GM18907 (cell line): ENCODE data around the gene PTGER1.
A peak's percentile ranks its signal among the peaks of the same experiment; 100 is the strongest.

Experiments
- ATAC-seq: cut with Tn5 transposase; IDR thresholded peaks from one replicate; pipeline ENCODE4 v1.9.1; 2021; ENCODE audit warnings: mild to moderate bottlenecking, moderate library complexity; ENCODE audit not compliant: unreplicated experiment

PTGER1 gene

GRCh38 chr19:14503285-14503684 is 28.1 kb upstream of the PTGER1 start:
- ATAC-seq, result no peak

DNA sequence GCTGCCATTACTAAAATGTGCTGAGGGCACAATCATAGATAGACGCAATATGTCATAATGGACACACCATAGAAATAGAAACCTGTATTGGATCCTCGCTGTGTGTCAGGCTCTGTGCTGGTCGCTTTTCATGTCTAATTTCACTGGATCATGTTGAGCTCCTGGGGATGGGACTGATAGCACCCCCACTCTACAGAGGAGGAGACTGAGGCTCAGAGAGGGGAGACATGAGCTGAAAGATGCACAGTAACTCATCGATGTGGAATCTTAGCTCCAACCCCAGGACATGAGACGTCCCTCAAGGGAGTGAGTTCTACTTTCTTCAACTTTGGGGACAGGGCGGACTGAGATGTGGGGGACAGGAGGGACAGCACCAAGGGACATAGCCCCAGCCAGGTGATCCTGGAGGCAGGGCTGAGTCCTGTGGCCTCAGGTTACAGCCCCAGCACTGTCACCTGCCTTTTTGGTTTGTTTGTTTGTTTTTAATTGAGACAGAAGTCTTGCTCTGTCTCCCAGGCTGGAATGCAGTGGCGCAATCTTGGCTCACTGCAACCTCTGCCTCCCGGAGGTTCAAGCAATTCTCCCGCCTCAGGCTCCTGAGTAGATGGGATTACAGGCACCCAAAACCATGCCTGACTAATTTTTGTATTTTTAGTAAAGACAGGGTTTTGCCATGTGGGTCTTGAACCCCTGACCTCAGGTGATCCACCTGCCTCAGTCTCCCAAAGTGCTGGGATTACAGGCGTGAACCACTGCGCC is 27.4 kb upstream of the PTGER1 start:
- ATAC-seq, result no peak

DNA sequence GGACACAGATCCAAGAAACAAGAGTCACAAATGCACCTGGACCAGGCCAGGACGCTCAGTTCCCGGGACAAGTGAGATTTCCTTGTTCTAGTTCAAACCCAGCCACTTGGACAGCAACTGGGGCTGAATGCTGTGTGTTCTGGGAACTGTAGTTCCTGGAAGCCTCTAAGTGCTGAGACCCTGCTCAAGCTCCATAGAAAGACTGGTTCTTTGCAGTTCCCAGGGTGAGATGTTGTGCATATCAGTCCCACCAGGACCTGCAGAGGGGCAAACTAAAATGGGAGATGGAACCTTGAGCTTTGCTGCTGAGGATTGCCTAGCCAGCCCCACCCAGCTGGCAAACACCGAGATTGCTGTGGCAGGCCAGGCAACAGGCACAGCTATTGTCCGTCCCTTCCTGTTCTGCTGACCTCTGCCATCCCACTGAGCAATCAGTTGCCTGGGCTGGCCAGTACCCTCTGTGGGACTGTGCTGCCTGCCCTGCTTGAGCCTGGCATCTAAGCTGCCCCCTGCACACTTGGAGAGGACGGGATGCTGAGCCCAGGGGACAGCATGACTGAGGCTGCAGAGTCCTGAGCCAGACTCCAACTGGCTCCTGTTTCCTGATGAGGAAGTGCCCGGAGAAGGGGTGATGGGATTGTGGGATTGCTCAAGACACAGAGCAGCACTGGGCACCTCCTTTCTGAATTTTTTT is 22.2 kb upstream of the PTGER1 start:
- no peak for ATAC-seq

- ATAC-seq, result no peak
These were observed 21.7 kb upstream of the PTGER1 start for GRCh38 chr19:14496834-14497227.

DNA sequence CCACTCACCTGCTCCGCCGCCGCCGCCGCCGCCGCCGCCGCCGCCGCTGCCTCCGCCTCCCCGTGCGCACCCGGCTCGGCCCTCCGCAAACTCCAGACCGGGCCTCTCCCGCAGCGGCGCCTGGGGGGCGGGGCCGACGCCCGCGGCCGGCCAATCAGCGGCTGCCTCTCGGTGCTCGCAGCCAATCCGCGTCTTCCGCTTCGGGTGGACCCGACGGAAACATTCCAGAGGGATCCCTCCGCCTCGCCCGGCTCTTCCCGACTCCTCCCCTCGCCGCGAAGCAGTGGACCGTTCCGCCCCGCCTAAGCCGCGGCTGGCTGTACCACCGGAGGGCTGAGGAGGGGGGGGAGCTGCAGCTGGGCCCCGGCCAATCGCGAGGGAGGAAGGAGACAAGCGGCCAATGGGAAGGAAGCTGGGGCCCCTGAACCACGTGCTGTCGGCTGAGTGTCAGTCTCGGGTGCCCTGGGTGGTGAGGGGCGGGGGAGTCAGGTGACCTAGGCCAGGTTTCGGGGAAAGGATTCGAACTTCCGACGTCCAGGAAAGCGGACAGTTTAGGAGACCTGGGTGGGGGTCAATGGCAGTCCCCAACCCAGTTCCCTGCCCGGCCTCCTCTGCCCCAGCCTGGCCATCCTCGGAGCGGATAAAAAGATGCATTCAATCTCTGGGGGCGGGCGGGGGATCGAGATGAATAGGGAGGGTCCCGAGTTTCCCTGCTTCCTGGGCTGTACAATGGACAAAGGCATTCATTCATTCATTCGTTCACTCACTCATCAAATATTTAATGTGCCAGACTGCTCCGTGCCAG is 21.1 kb upstream of the PTGER1 start, which contains the start of gene GIPC1:
GIPC1 (minus strand) TSS at position 99 of the 805 bp plus-strand sequence. CDS start 13,151 bp downstream, outside the sequence.
- ATAC-seq, result peak; percentile 72

DNA sequence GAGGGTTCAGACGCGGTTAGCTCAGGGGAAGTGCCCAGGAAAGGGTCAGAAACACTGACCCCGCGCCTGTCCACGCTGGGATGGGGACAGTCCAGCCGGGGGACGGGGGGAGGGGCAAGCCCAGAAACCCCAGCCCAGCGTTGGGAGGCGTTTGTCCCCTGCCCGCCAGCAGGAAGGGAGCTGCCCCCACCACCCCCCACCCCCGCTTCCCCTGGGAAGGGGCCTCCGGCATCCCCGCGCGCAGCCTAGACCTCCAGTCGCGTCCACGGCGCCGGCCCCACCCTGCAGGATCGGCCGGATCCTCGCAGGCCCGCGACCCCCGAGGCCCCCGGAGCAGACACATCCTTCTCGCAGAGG is 20.5 kb upstream of the PTGER1 start:
- no peak for ATAC-seq

DNA sequence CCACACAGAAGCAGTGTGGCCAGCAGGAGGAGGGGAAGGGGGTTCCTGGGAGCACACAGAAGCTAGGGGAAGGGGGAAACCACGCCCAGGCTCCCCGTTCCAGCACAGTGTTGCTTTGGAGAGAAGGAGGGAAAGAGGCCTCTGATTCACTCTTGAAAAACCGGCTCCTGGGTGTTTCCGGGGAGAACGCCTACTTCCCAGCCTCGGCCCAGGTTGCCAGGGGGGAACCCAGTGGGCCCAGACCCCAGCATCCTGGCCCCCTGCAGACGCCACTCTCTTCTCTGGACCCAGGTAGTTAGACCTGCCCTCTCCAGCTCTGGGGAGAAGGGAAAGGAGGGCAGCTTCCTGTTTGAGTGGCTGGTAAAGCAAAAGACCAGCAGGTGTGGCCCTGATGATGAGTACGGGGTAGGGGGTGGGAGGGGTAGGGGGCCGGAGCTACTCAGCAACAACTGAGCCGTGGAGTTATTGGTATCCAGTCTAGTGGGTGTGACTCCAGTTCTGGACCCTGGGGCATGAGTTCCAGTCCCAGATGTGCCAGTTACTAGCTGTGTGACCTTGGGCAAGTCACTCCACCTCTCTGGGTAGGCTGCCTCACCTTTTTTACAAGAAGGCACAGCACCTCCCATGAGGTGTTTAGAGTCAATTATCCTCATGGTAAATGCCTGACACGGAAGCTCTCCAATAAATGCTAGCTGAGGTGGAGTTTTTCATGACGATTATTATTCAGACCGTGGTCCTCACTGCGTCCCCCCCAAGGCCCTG is 19.9 kb upstream of the PTGER1 start:
- ATAC-seq, result no peak

DNA sequence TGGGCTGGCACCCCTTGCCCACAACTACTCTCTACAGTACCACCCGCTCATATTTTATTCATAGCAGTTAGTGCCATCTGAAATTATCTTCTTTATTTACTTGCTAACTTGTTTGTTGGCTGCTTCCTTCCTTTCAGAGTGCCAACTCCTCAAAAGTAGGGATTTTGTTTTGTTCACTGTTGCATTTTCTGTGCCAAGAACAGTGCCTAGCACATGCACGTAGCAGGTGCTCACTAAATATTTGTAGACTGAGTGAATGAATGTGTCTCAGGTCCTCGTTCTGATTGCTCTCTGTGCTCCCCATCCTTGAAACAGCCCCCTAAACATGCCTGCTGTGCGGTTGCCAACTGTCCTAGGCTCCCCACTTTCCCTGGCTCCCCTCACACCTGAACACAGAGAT is 19.3 kb upstream of the PTGER1 start:
- no peak for ATAC-seq

- ATAC-seq, result no peak
These were observed 17.7 kb upstream of the PTGER1 start for GRCh38 chr19:14492756-14493337.

- ATAC-seq, result no peak
These were observed 12.4 kb upstream of the PTGER1 start for GRCh38 chr19:14487370-14488125.

DNA sequence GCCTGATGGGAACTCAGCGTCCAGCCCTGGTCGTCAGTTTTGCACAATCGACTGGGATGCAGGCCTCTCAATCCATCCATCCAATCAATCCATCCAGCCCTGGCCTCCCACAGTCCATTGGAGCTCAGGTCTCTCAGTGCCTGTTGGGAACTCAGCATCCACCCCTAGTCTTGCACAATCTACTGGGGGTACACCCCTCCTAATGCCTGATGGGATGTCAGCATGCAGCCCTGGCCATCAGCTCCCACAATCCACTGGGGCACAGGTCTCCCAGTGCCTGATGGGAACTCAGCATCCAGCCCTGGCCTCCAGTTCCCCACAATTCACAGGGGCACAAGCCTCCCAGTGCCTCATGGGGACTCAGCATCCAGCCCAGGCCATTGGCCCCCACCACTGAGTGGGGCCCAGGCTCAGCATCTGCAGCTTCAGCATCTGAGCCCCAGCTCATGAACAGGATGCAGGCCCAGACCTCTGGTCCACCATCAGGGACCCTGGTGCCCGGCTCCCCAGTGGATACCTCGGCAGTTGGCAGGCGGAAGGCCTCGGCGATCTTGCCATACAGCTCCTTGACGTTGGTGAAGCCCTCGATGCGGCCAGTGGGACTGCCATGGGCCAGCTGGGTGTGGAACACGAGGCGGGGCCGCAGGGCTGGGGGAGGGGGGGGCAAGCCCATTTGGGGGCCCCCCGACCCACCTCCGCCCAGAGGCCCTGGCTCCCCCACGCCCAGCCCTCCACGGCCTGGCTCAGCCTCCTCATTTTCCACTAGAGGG is 7.2 kb upstream of the PTGER1 start:
- no peak for ATAC-seq

DNA sequence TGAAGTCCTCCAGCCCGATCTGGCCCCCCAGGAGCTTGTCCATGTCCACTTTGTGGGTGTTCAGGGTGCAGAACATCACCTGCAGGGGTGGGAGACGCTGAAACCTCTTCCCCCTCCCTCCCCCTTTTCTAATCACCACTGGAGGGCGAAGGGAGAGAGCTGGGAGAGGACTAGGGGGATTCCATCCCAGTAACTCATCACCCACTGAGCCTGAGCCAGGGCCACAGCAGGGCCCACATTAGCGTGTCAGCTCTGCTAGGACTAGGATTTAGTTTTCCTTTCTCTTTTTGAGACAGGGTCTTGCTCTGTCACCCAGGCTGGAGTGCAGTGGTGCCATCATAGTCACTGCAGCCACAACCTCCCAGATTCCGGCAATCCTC is 5.5 kb upstream of the PTGER1 start:
- no peak for ATAC-seq

DNA sequence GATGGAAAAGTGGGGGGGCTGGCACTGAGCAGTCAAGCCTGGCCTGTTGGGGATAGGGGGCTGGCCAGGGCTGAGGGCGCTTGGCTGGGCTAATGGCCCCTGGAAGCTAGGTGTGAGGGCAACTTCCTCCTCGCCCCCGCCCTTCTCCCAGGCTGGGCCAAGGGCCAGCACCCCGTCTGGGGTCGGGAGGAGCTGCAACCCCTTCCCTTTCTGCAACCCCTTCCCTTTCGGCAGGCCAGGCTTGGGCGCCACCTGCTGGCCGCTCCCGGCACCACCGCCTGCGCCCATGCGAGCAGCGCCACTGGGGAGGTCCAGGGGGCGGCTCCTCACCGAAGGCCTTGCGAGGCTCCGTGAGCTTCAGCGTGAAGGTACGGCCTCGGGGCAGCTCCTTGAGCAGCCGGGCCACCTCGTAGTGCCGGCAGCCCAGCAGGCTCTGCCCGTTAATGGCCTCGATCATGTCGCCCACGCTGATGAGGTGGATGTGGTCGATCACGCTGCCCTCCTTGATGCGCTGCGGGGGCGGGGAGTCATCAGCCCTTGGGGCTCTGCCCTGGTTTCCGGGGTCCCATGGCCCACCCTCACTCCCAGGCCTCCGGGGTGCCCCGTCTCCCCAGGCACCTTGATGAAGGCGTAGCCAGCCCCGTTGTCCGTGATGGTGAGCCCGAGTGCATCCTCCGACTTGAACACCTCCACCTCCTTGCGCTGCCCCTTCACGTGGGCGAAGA is 5.0 kb upstream of the PTGER1 start:
- ATAC-seq, result no peak

DNA sequence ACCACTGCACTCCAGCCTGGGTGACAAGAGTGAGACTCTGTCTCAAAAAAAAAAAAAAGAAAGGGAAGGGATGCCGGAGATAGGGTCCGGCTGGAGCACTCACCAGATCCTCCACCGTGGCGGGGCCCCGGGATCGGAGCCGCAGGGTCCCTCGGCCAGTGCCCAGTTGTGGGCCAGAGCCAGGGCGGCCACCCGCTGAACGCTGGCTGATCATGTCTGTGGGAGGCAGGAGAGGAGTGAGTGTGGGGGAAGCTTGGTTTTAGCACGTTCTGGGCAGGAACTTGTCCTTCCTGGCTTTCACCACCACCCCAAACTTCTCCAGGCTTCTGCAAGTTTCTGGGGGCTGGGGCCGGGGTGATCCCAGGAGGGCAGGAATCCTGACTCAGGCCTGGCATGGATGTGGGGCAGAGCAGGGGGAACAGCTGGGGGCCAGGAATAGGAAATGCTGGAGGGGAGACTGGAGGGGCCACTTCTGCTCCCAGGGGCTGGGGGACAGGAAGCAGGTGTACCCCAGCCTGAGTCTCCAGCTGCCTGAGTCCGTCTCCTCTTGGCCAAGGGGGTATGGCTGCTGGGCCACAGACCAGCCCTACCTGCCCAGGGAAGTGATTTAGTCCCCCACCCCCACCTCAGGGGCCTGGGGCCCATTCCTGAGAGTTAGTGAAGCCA is 4.3 kb upstream of the PTGER1 start:
- no peak for ATAC-seq

DNA sequence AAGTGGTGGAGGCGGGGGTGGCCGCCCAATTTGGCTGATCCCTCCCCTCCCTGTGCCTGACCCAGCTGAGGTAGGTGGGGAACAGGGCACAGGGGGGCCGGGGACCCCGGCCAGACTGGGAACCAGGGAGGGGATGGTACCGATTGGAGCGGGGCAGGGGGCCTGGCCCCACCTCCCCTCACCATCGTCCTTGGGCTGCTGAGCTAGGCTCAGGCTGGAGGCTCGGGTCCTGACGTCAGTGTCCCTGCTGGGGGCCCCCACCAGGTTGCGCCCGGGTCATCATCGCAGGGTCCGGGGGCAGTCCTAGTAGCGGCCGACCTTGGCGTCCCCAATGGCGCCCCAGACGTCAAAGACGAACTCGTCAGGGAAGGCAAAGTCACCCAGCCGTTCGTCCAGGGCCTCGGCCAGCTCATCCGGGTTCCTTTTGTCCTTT is 3.0 kb upstream of the PTGER1 start:
- ATAC-seq, result no peak

DNA sequence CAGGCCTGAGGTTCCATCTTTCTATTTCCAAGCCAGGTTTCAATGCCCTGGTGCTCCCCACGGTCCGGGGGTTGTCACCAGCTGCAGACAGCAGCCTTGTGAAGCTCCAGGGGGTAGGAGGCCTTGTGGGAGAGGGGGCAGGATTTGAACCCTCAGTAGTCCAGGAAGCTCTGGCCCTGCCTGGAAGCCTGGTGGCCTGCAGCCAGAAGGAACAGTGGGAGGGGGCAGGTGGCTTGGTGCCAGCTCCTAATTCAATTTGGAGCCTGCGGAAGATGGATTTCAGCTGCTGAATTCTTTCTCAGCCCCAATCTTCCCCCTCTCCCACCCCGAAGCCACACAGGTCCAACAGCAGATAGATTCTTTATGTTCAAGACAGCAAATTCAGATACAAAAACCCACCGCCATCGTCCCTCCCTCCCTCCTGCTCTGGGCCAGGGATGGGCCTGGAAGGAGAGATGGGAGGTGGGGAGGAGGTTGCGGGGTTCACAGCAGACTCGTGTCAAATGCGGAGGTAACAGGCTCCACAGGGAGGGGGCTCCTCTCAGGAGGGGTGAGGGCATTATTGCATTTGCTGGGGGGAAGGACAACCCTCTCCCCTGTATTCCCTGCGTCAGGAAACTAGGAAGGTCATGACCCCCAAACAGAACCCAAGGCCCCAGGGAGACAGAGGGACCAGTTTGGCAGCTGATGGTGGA is 2.4 kb upstream of the PTGER1 start:
- no peak for ATAC-seq

DNA sequence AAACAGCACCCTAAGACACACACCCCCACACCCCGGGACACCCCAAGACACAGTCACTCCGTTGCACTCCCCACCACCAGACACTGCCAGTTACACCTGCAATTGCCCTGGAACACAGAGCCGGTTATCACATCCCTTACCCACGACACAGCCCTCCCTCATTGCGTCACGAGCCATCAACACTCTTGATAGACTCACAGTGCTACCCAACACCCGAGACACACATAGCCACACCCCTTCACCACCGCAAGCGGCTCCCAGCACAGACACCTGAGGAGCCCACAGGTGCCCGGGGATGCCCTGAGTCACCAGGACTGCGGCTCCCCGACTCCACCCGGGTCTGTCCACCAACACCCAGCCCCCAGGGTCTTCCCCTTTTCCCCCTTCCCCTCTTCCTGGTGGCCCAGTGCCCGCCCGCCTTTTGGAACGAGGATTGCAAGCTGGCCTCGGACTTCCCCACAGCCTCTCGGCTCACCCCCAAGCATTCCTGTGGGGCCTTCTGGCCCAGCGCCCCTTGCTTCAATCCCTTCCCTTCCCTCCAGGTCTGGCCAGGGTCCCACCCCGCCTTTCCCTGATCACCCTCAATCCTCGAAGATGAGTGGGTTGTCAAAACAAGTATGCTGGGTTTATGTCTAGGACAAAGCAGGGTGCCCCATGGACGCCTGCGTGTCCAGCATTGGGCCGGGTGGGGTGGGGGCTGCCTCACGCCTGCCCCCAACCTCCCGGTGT is 1.7 kb upstream of the PTGER1 start:
- no peak for ATAC-seq
